Dedifferentiated amniotic fluid mesenchymal stem cell (primary cell): Measurements from ENCODE around the gene PLXNB3.

Source experiments
- DNase-seq: peaks from one replicate; pipeline ENCODE4 v3.0.0-alpha.2; 2016; ENCODE audit errors: extremely low spot score

PLXNB3 gene

GRCh38 chrX:153755136-153755535 lies 8.9 kb upstream of the PLXNB3 start:
- no peak for DNase-seq

- no peak for DNase-seq
Observed at GRCh38 chrX:153761863-153762262, 2.2 kb upstream of the PLXNB3 start.

GRCh38 chrX:153762626-153763173 lies 1.3 kb upstream of the PLXNB3 start:
- DNase-seq = no peak

- no peak for DNase-seq
Observed at GRCh38 chrX:153763298-153763932, 634 bp upstream of the PLXNB3 start.

- no peak for DNase-seq
Observed at GRCh38 chrX:153764786-153765137, 713 bp downstream of the PLXNB3 start.

- DNase-seq = no peak
Observed at GRCh38 chrX:153765138-153766079, 1.4 kb downstream of the PLXNB3 start.

- DNase-seq = peak; percentile 19
Observed at GRCh38 chrX:153766098-153766817, 2.2 kb downstream of the PLXNB3 start.

- DNase-seq = no peak
Observed at GRCh38 chrX:153766871-153767673, 3.0 kb downstream of the PLXNB3 start.

GRCh38 chrX:153767674-153768055 lies 3.6 kb downstream of the PLXNB3 start:
- DNase-seq = no peak

- no peak for DNase-seq
Observed at GRCh38 chrX:153768311-153769157, 4.5 kb downstream of the PLXNB3 start.

- no peak for DNase-seq
Observed at GRCh38 chrX:153769158-153769864, 5.3 kb downstream of the PLXNB3 start.

- DNase-seq = no peak
Observed at GRCh38 chrX:153769865-153770600, 6.0 kb downstream of the PLXNB3 start.

- DNase-seq = no peak
Observed at GRCh38 chrX:153770601-153771414, 6.8 kb downstream of the PLXNB3 start.

- DNase-seq = no peak
Observed at GRCh38 chrX:153771415-153772315, 7.6 kb downstream of the PLXNB3 start.

GRCh38 chrX:153772316-153773217 lies 8.5 kb downstream of the PLXNB3 start:
- DNase-seq = no peak

- no peak for DNase-seq
Observed at GRCh38 chrX:153773218-153773611, 9.2 kb downstream of the PLXNB3 start.
